ENCODE results near the gene LRRC31. TPM values are rescaled to one million over a fixed set of nuclear protein-coding genes. Genes with fewer than 3 reads are reported as not detected.

Gene LRRC31
- polyA plus RNA-seq, 1 of the 3 experiments (the other 2 are of a cell fraction): not detected

GRCh38 chr3:169813757-169814517 is 55.8 kb downstream of the LRRC31 start:
- ChIA-PET CTCF (interaction anchor here (1.5 kb wide), 1 partner anchor 13 kb away, joined by 3 read pairs; no protein-coding TSS in a partner anchor), POLR2A (no interaction called here)
- H3K27ac ChIP-seq (ENCODE audit: low read depth in 2 of 2, low read length in 1 of 2): no peak overlapping the region
- H3K79me2 ChIP-seq (ENCODE audit: insufficient read depth): no peaks in the 10 kb centered on the region
- no peak for DNase-seq
- 0 out of 2 replicates have a peak, but pooled peaks cover 11% of the 10 kb centered on the region for H3K9me3 ChIP-seq
- H3K9ac ChIP-seq: no peak overlapping the region
- no peak overlapping the region for H3K4me3 ChIP-seq (ENCODE audit: low read depth in 2 of 2, low read length in 1 of 2)
- H3K9me2 ChIP-seq: no peaks in the 10 kb centered on the region
- peak; percentile 14; the same call in 1 of the 2 replicates for TF ChIP-seq CTCF (IDR thresholded peaks at IDR 0.05)
- no peak for TF ChIP-seq MEF2A (IDR thresholded peaks at IDR 0.05; ENCODE audit: borderline replicate concordance, low read depth)
- TF ChIP-seq, protein P1, sequence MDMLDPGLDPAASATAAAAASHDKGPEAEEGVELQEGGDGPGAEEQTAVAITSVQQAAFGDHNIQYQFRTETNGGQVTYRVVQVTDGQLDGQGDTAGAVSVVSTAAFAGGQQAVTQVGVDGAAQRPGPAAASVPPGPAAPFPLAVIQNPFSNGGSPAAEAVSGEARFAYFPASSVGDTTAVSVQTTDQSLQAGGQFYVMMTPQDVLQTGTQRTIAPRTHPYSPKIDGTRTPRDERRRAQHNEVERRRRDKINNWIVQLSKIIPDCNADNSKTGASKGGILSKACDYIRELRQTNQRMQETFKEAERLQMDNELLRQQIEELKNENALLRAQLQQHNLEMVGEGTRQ (IDR thresholded peaks at IDR 0.05; ENCODE audit: borderline replicate concordance, low read depth, low read length): no peak
- no peak for TF ChIP-seq FOXJ3 (CRISPR knock-in tag; IDR thresholded peaks at IDR 0.05)
- TF ChIP-seq TEAD4 (IDR thresholded peaks at IDR 0.05; ENCODE audit: borderline replicate concordance, insufficient read depth): no peak
- no peaks in the 10 kb centered on the region for H3F3A ChIP-seq (replicated peaks; ENCODE audit: insufficient read depth)
- H3K4me1 ChIP-seq (ENCODE audit: control insufficient read depth in 1 of 2, insufficient read depth in 2 of 2, low read depth in 1 of 2, low read length in 1 of 2): peaks cover 0 to 11% of the 10 kb centered on the region in 2 experiments; a peak in 2 of 4 replicates
- H3K27me3 ChIP-seq (ENCODE audit: insufficient read depth): no peaks in the 10 kb centered on the region
- H4K20me1 ChIP-seq (ENCODE audit: insufficient read depth): no peaks in the 10 kb centered on the region
- no peak overlapping the region for H2AFZ ChIP-seq (ENCODE audit: low read depth)
- WGBS (ENCODE audit: low lambda C conversion rate): 92% methylated on average over 27 of the region's 27 CpGs
- no peak overlapping the region for H3K4me2 ChIP-seq
- H3K36me3 ChIP-seq (replicated peaks in 1 of 2; ENCODE audit: control insufficient read depth in 1 of 2, insufficient read depth in 2 of 2, low read length in 1 of 2): no peaks in the 10 kb centered on the region

GRCh38 chr3:169813278-169813677 is 56.5 kb downstream of the LRRC31 start:
- H3K4me3 ChIP-seq (ENCODE audit: low read depth in 2 of 2, low read length in 1 of 2): peak overlapping the region in 1 of 2 experiments; percentile 71; a peak in 2 of 4 replicates
- H3K4me1 ChIP-seq (ENCODE audit: control insufficient read depth in 1 of 2, insufficient read depth in 2 of 2, low read depth in 1 of 2, low read length in 1 of 2): peaks cover 0 to 11% of the 10 kb centered on the region in 2 experiments; a peak in 2 of 4 replicates
- ChIA-PET CTCF (interaction anchor here (0.6 to 1.5 kb wide), 2 partner anchors 14 to 22 kb away, joined by 3 read pairs; no protein-coding TSS in a partner anchor), POLR2A (interaction anchor here (0.6 to 2.3 kb wide), 3 partner anchors 14 to 187 kb away, joined by 3 to 13 read pairs (median 4); no protein-coding TSS in a partner anchor)
- H3K79me2 ChIP-seq (ENCODE audit: insufficient read depth): no peaks in the 10 kb centered on the region
- H2AFZ ChIP-seq (ENCODE audit: low read depth): peak overlapping the region; percentile 99; the same call in 1 of the 2 replicates
- peak overlapping the region in 1 of 2 experiments; percentile 91; a peak in 2 of 4 replicates for H3K27ac ChIP-seq (ENCODE audit: low read depth in 2 of 2, low read length in 1 of 2)
- no peaks in the 10 kb centered on the region for H3K9me2 ChIP-seq
- no peaks in the 10 kb centered on the region for H3K36me3 ChIP-seq (replicated peaks in 1 of 2; ENCODE audit: control insufficient read depth in 1 of 2, insufficient read depth in 2 of 2, low read length in 1 of 2)
- DNase-seq: no peak
- TF ChIP-seq FOXJ3 (CRISPR knock-in tag; IDR thresholded peaks at IDR 0.05) (no peak), RFX5 (IDR thresholded peaks at IDR 0.05; ENCODE audit: low read length) (no peak), YY1 (IDR thresholded peaks at IDR 0.05; ENCODE audit: low read depth) (no peak), TAF1 (IDR thresholded peaks at IDR 0.05; ENCODE audit: borderline replicate concordance, low read depth, low read length) (no peak), NFIC (IDR thresholded peaks at IDR 0.05; ENCODE audit: borderline replicate concordance) (no peak), NRF1 (IDR thresholded peaks at IDR 0.05; ENCODE audit: low read depth, low read length) (no peak)
- H4K20me1 ChIP-seq (ENCODE audit: insufficient read depth): no peaks in the 10 kb centered on the region
- no peaks in the 10 kb centered on the region for H3F3A ChIP-seq (replicated peaks; ENCODE audit: insufficient read depth)
- H3K27me3 ChIP-seq (ENCODE audit: insufficient read depth): no peaks in the 10 kb centered on the region
- H3K4me2 ChIP-seq: peak overlapping the region; percentile 89
- H3K9me3 ChIP-seq: 0 out of 2 replicates have a peak, but pooled peaks cover 11% of the 10 kb centered on the region
- WGBS (ENCODE audit: low lambda C conversion rate): 85% methylated on average over 8 of the region's 8 CpGs
- H3K9ac ChIP-seq: no peak overlapping the region

All from SK-N-SH (cell line).